H1 (cell line): ENCODE measurements around the gene PRADC1. TPM values are rescaled to one million over a fixed set of nuclear protein-coding genes. Genes with fewer than 3 reads are reported as not detected.

Experiments
- CTCF ChIA-PET: fragments of 300-600 bp; sonication (Branson Sonifier 250); formaldehyde crosslinking; loops from one replicate; lab custom pipeline; 2021; ENCODE audit not compliant: partially characterized antibody; lab: Charles Lee
- POLR2A ChIA-PET: fragments of 300-600 bp; sonication (Branson Sonifier 250); formaldehyde crosslinking; loops from one replicate; lab custom pipeline; 2021; ENCODE audit warnings: inconsistent platforms; ENCODE audit not compliant: partially characterized antibody; lab: Charles Lee
- DNase-seq, 2 experiments: peaks; one replicate each; pipeline versions ENCODE4 v3.0.0 to v3.0.0-alpha.2; 2010 to 2022; ENCODE audit warnings: low spot score in 2 of 2, low read depth in 1 of 2, mixed read lengths in 1 of 2
- FAIRE-seq: peaks from 2 replicates; lab custom pipeline; 2011; peaks lifted over from hg19 to GRCh38; lab: Jason Lieb, UNC
- H2AFZ ChIP-seq: 2 replicates; pipeline ENCODE4 v1.8.1; 2012; ENCODE audit warnings: low read length, inconsistent platforms
- H2AK5ac ChIP-seq: 2 replicates; pipeline ENCODE4 v1.6.1; 2013; ENCODE audit warnings: low read depth, low read length
- H2BK120ac ChIP-seq: replicated peaks from 2 replicates; pipeline ENCODE3; 2013; ENCODE audit warnings: low read depth, low read length, inconsistent platforms
- H2BK12ac ChIP-seq: 2 replicates; pipeline ENCODE4 v1.6.1; 2013; ENCODE audit warnings: low read depth, low read length
- H2BK15ac ChIP-seq: 2 replicates; pipeline ENCODE4 v1.6.1; 2013; ENCODE audit warnings: low read length
- H2BK20ac ChIP-seq: 2 replicates; pipeline ENCODE4 v1.6.1; 2013; ENCODE audit warnings: low read length
- H2BK5ac ChIP-seq: 2 replicates; pipeline ENCODE4 v1.6.1; 2013; ENCODE audit warnings: low read depth, low read length
- H3K14ac ChIP-seq: 2 replicates; pipeline ENCODE4 v1.6.1; 2013; ENCODE audit warnings: inconsistent platforms; ENCODE audit not compliant: insufficient read length
- H3K18ac ChIP-seq: 2 replicates; pipeline ENCODE4 v1.6.1; 2013; ENCODE audit warnings: low read length; ENCODE audit errors: extremely low read depth
- H3K23ac ChIP-seq: 2 replicates; pipeline ENCODE4 v1.6.1; 2013; ENCODE audit warnings: inconsistent platforms; ENCODE audit not compliant: insufficient read length
- H3K23me2 ChIP-seq: 2 replicates; pipeline ENCODE4 v1.6.1; 2013; ENCODE audit warnings: low read depth, low read length
- H3K27ac ChIP-seq: 2 replicates; pipeline ENCODE4 v1.6.1; 2011; ENCODE audit warnings: low read depth, low read length, inconsistent platforms
- H3K27me3 ChIP-seq, 4 experiments: replicated peaks in 1 of 4; 1 replicate in 1 of 4; 2 replicates in 3 of 4; pipeline versions ENCODE4 v1.6.1 to v1.8.1; 2011 to 2013; ENCODE audit warnings: low read length in 3 of 4, mild to moderate bottlenecking in 3 of 4, inconsistent platforms in 2 of 4, mixed read lengths in 2 of 4, moderate library complexity in 1 of 4; ENCODE audit not compliant: control insufficient read depth in 3 of 4, insufficient read depth in 3 of 4; ENCODE audit errors: extremely low read depth in 1 of 4
- H3K36me3 ChIP-seq, 4 experiments: 2 replicates each; pipeline versions ENCODE4 v1.6.1 to v1.8.1; 2011 to 2013; ENCODE audit warnings: mild to moderate bottlenecking in 4 of 4, low read length in 3 of 4, moderate library complexity in 2 of 4, control low read depth in 1 of 4, inconsistent platforms in 1 of 4; ENCODE audit not compliant: insufficient read depth in 4 of 4, control insufficient read depth in 2 of 4
- H3K4ac ChIP-seq: replicated peaks from 2 replicates; pipeline ENCODE3; 2013; ENCODE audit warnings: low read length, low read depth, mixed read lengths, inconsistent platforms; ENCODE audit not compliant: insufficient read length
- H3K4me1 ChIP-seq, 4 experiments: replicated peaks in 1 of 4; 1 replicate in 1 of 4; 2 replicates in 3 of 4; pipeline versions ENCODE4 v1.6.1 to v1.8.1; 2011 to 2013; ENCODE audit warnings: low read length in 3 of 4, inconsistent platforms in 2 of 4, mixed read lengths in 1 of 4; ENCODE audit not compliant: insufficient read depth in 4 of 4, control insufficient read depth in 3 of 4
- H3K4me2 ChIP-seq, 2 experiments: 2 replicates each; pipeline versions ENCODE4 v1.6.1 to v1.8.1; 2011 to 2013; ENCODE audit warnings: low read depth in 2 of 2, low read length in 2 of 2, control low read depth in 1 of 2, inconsistent platforms in 1 of 2, mild to moderate bottlenecking in 1 of 2; ENCODE audit not compliant: insufficient read depth in 1 of 2
- H3K4me3 ChIP-seq, 4 experiments: fragments of 200-600, 300-600 bp in 1 of 4; sonication (generic), shearing (Covaris generic), sonication (Bioruptor Twin) in 1 of 4; 2 replicates each; pipeline versions ENCODE4 v1.5.1 to v1.8.1; 2011 to 2016; ENCODE audit warnings: low read length in 4 of 4, low read depth in 3 of 4, control low read depth in 2 of 4, inconsistent platforms in 2 of 4, mild to moderate bottlenecking in 2 of 4, mixed read lengths in 1 of 4, moderate library complexity in 1 of 4; ENCODE audit not compliant: insufficient read depth in 2 of 4; ENCODE audit errors: extremely low read depth in 1 of 4
- H3K56ac ChIP-seq: replicated peaks from 2 replicates; pipeline ENCODE3; 2013; ENCODE audit warnings: low read depth, mild to moderate bottlenecking, mixed read lengths, low read length, inconsistent platforms; ENCODE audit not compliant: insufficient read length
- H3K79me1 ChIP-seq: 2 replicates; pipeline ENCODE4 v1.6.1; 2013; ENCODE audit warnings: low read depth, low read length, control low read depth
- H3K79me2 ChIP-seq, 2 experiments: 2 replicates each; pipeline versions ENCODE4 v1.6.1 to v1.8.1; 2012 to 2013; ENCODE audit warnings: low read length in 2 of 2, mild to moderate bottlenecking in 2 of 2, inconsistent platforms in 1 of 2; ENCODE audit not compliant: insufficient read depth in 2 of 2, control insufficient read depth in 1 of 2
- H3K9ac ChIP-seq, 4 experiments: replicated peaks in 1 of 4; 1 replicate in 1 of 4; 2 replicates in 3 of 4; pipeline versions ENCODE4 v1.6.1 to v1.8.1; 2011 to 2013; ENCODE audit warnings: low read depth in 3 of 4, low read length in 3 of 4, control low read depth in 2 of 4, mild to moderate bottlenecking in 2 of 4, moderate library complexity in 2 of 4, inconsistent platforms in 1 of 4; ENCODE audit errors: extremely low read depth in 1 of 4
- H3K9me3 ChIP-seq, 2 experiments: 2 replicates each; pipeline versions ENCODE4 v1.6.1 to v1.8.1; 2012 to 2013; ENCODE audit warnings: mild to moderate bottlenecking in 2 of 2, moderate library complexity in 2 of 2, control low read depth in 1 of 2, inconsistent platforms in 1 of 2, low read depth in 1 of 2, low read length in 1 of 2, mixed read lengths in 1 of 2; ENCODE audit not compliant: insufficient read depth in 2 of 2
- H4K20me1 ChIP-seq, 2 experiments: replicated peaks in 1 of 2; 2 replicates each; pipeline versions ENCODE3 to v1.8.1; 2011 to 2013; ENCODE audit warnings: inconsistent platforms in 2 of 2, low read length in 2 of 2, mild to moderate bottlenecking in 1 of 2; ENCODE audit not compliant: insufficient read depth in 2 of 2, control insufficient read depth in 1 of 2
- H4K5ac ChIP-seq: 2 replicates; pipeline ENCODE4 v1.6.1; 2013; ENCODE audit warnings: low read length, low read depth, mixed read lengths, inconsistent platforms; ENCODE audit not compliant: insufficient read length
- H4K8ac ChIP-seq: 2 replicates; pipeline ENCODE4 v1.8.0; 2013; ENCODE audit warnings: mild to moderate bottlenecking, moderate library complexity, low read length, inconsistent platforms; ENCODE audit not compliant: insufficient read depth; ENCODE audit errors: extremely low read depth
- H4K91ac ChIP-seq: replicated peaks from 2 replicates; pipeline ENCODE3; 2013; ENCODE audit warnings: low read length, mixed read lengths, inconsistent platforms; ENCODE audit not compliant: insufficient read length
- KDM4A ChIP-seq: IDR thresholded peaks from one replicate; pipeline ENCODE4 v1.7.1; 2012; ENCODE audit warnings: low read depth, mild to moderate bottlenecking, moderate library complexity, low read length, inconsistent platforms; ENCODE audit not compliant: severe bottlenecking
- WGBS, 2 experiments: shearing (Covaris generic) in 1 of 2; methylation state at CpG; one replicate each; pipeline versions ENCODE4 v1.1.6 to v1.1.7; 2013 to 2015; ENCODE audit warnings: low lambda C conversion rate in 2 of 2, mixed read lengths in 2 of 2, inconsistent platforms in 1 of 2, low coverage in 1 of 2, missing lambda C conversion rate in 1 of 2; ENCODE audit not compliant: insufficient replicate concordance in 2 of 2, insufficient coverage in 1 of 2, insufficient read length in 1 of 2; ENCODE audit errors: extremely low coverage in 1 of 2, missing lambda C conversion rate in 1 of 2; 5-methylcytosine and 5-hydroxymethylcytosine counted together
- polyA plus RNA-seq, 7 experiments: library from polyadenylated mRNA; depleted of rRNA in 3 of 7; stranded (reverse) in 5 of 7; unstranded in 2 of 7; fragments of >200 nt in 5 of 7; fragments of 200-250 nt in 2 of 7; gene quantifications; 1 replicate in 5 of 7; 2 replicates in 1 of 7; 4 replicates in 1 of 7; pipeline versions ENCODE4 v1.2.1 to v1.2.3, GENCODE V29; 2011 to 2013; ENCODE audit warnings: missing spikeins in 2 of 7, mixed read lengths in 2 of 7
- total RNA-seq: library from RNA; stranded (reverse); fragmentation: NEBNext Ultra II Directional; extraction: Animal tissue kit (Norgen Biotek cat#: 25700); gene quantifications from 2 replicates; pipeline ENCODE4 v1.2.1, GENCODE V29; 2021

PRADC1 gene
- total and polyA plus RNA-seq, 2 of the 8 experiments (the other 6 are each of a cell fraction or from before 2014, with no cell fraction given) = 8.9 to 13.1 TPM

DNA sequence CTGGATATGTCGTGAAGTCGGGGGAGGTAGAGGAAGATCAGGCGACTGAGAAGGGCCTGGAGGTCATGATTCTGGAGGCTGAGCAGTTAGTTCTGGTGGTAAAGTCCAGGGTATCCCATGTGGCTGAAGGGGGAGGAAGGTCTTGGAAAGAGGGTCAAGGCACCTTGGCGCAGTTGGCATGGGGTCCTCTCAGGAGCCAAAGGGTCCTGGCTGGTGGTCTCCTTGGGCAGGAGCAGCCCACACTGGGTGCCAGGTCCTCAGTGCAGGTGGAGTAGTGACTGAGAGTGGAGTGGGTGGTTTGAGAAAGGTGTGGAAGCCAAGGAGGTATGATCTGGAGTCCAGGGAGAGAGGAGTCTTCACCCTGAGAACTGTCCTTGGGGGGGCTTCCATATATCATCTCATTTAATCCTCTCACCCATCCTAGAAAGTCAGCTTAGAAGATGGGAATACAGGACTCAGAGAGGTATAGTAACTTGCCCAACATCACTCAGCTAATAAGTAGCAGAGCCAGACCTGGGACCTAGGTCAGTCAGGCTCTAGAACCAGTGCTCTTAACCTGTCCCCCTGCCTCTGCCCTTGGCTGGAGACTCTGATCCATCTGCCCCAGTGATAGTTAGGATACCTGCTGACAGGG, 26.8 kb upstream of the PRADC1 start:
- WGBS, 2 experiments = 79% methylated on average over 4 of the region's 4 CpGs; no CpG with 5 or more reads in 1 of the 2 experiments
- Histone ChIP-seq H3K4ac (no peak overlapping the region), H2AK5ac (no peak overlapping the region), H3K23me2 (no peaks in the 10 kb centered on the region; the same call in 1 of the 2 replicates), H2BK20ac (no peak overlapping the region), H3K27ac (no peak overlapping the region), H4K5ac (no peak overlapping the region), H2BK120ac (no peak overlapping the region), H4K91ac (no peak overlapping the region), H3K9ac (no peak overlapping the region), H3K4me3 (no peak overlapping the region), H2AFZ (no peak overlapping the region), H2BK5ac (no peak overlapping the region), H3K23ac (no peak overlapping the region), H3K79me2 (no peaks in the 10 kb centered on the region), H4K8ac (no peak overlapping the region), H3K9me3 (no peaks in the 10 kb centered on the region), H3K18ac (no peak overlapping the region), H2BK12ac (no peak overlapping the region), H3K79me1 (no peaks in the 10 kb centered on the region), H3K4me1 (peaks cover 0 to 11% (median 4%) of the 10 kb centered on the region in 4 experiments; a peak in 3 of 7 replicates), H3K56ac (no peak overlapping the region), H3K14ac (no peak overlapping the region), H2BK15ac (no peak overlapping the region), H3K36me3 (peaks cover 3 to 20% (median 8%) of the 10 kb centered on the region in 4 experiments; a peak in 5 of 8 replicates), H4K20me1 (peaks cover 14 to 22% of the 10 kb centered on the region in 2 experiments), H3K4me2 (no peak overlapping the region), H3K27me3 (no peaks in the 10 kb centered on the region)
- DNase-seq (no peak), FAIRE-seq (no peak)
- CTCF ChIA-PET = interaction anchor here (0.8 to 7.0 kb wide), 14 partner anchors 9 to 179 kb away, joined by 3 to 51 read pairs (median 4); partner anchors contain the start of genes CCT7, EGR4, PRADC1 and SMYD5
- POLR2A ChIA-PET = interaction anchor here (0.9 to 5.1 kb wide), 4 partner anchors 9 to 25 kb away, joined by 3 to 53 read pairs (median 3); partner anchors contain the start of genes CCT7, FBXO41 and PRADC1
- TF ChIP-seq KDM4A = no peak
